ENCODE data around the gene ARPP19.
A peak's percentile ranks its signal among the peaks of the same experiment; 100 is the strongest.
"Not testable (repeated sequence)": the region's sequence is repeated elsewhere in the genome, so short reads cannot be mapped to it uniquely, and the experiment has no call there.

The ARPP19 gene

GRCh38 chr15:52567871-52568600 is 794 bp downstream of the ARPP19 start:
- Histone ChIP-seq H3K4me1 (ENCODE audit: control insufficient read depth, insufficient read depth, low read length, poor library complexity, severe bottlenecking) (peaks cover 5% of the 10 kb centered on the region), H3K4me3 (ENCODE audit: extremely low read depth, insufficient read depth, low read length, poor library complexity, severe bottlenecking) (peak overlapping the region; percentile 84), H3K9me3 (ENCODE audit: control insufficient read depth, low read length) (no peaks in the 10 kb centered on the region), H3K27ac (ENCODE audit: low read depth, low read length, severe bottlenecking) (peak overlapping the region; percentile 96), H3K36me3 (ENCODE audit: control insufficient read depth, insufficient read depth, low read length) (peaks cover 24% of the 10 kb centered on the region)
- 0 to 1% methylated on average over 9 to 15 of the region's 25 CpGs for WGBS, 2 experiments (ENCODE audit: insufficient coverage in 2 of 2)

GRCh38 chr15:52566889-52567288 is 1.9 kb downstream of the ARPP19 start:
- Histone ChIP-seq H3K36me3 (ENCODE audit: control insufficient read depth, insufficient read depth, low read length) (peaks cover 28% of the 10 kb centered on the region), H3K4me1 (ENCODE audit: control insufficient read depth, insufficient read depth, low read length, poor library complexity, severe bottlenecking) (peaks cover 5% of the 10 kb centered on the region), H3K4me3 (ENCODE audit: extremely low read depth, insufficient read depth, low read length, poor library complexity, severe bottlenecking) (peak overlapping the region; percentile 84), H3K27ac (ENCODE audit: low read depth, low read length, severe bottlenecking) (no peak overlapping the region), H3K9me3 (ENCODE audit: control insufficient read depth, low read length) (no peaks in the 10 kb centered on the region)
- 88 to 93% methylated on average over 2 of the region's 4 CpGs for WGBS, 2 experiments (ENCODE audit: insufficient coverage in 2 of 2)

- not testable (repeated sequence) for H3K4me1 ChIP-seq (ENCODE audit: control insufficient read depth, insufficient read depth, low read length, poor library complexity, severe bottlenecking); H3K4me3 ChIP-seq (ENCODE audit: extremely low read depth, insufficient read depth, low read length, poor library complexity, severe bottlenecking); H3K27ac ChIP-seq (ENCODE audit: low read depth, low read length, severe bottlenecking); H3K9me3 ChIP-seq (ENCODE audit: control insufficient read depth, low read length)
- 97 to 98% methylated on average over 7 to 11 of the region's 13 CpGs for WGBS, 2 experiments (ENCODE audit: insufficient coverage in 2 of 2)
- peaks cover 32% of the 10 kb centered on the region for H3K36me3 ChIP-seq (ENCODE audit: control insufficient read depth, insufficient read depth, low read length)
Measured at GRCh38 chr15:52565417-52566358, 3.1 kb downstream of the ARPP19 start.

- H3K36me3 ChIP-seq (ENCODE audit: control insufficient read depth, insufficient read depth, low read length), result peaks cover 52% of the 10 kb centered on the region
- no peak overlapping the region for H3K4me3 ChIP-seq (ENCODE audit: extremely low read depth, insufficient read depth, low read length, poor library complexity, severe bottlenecking)
- WGBS, 2 experiments (ENCODE audit: insufficient coverage in 2 of 2), result 79 to 100% methylated on average over 1 to 3 of the region's 4 CpGs
- H3K27ac ChIP-seq (ENCODE audit: low read depth, low read length, severe bottlenecking), result no peak overlapping the region
- peaks cover 22% of the 10 kb centered on the region for H3K4me1 ChIP-seq (ENCODE audit: control insufficient read depth, insufficient read depth, low read length, poor library complexity, severe bottlenecking)
- H3K9me3 ChIP-seq (ENCODE audit: control insufficient read depth, low read length), result no peaks in the 10 kb centered on the region
Measured at GRCh38 chr15:52563501-52564060, 5.2 kb downstream of the ARPP19 start.

GRCh38 chr15:52559575-52559974 is 9.3 kb downstream of the ARPP19 start:
- H3K4me1 ChIP-seq (ENCODE audit: control insufficient read depth, insufficient read depth, low read length, poor library complexity, severe bottlenecking), result peaks cover 19% of the 10 kb centered on the region
- 100% methylated on average over 1 of the region's 2 CpGs; no CpG with 5 or more reads in 1 of the 2 experiments for WGBS, 2 experiments (ENCODE audit: insufficient coverage in 2 of 2)

GRCh38 chr15:52559022-52559421 is 9.8 kb downstream of the ARPP19 start:
- Histone ChIP-seq H3K36me3 (ENCODE audit: control insufficient read depth, insufficient read depth, low read length) (peaks cover 49% of the 10 kb centered on the region), H3K4me1 (ENCODE audit: control insufficient read depth, insufficient read depth, low read length, poor library complexity, severe bottlenecking) (peaks cover 19% of the 10 kb centered on the region), H3K9me3 (ENCODE audit: control insufficient read depth, low read length) (no peaks in the 10 kb centered on the region), H3K27ac (ENCODE audit: low read depth, low read length, severe bottlenecking) (no peak overlapping the region), H3K4me3 (ENCODE audit: extremely low read depth, insufficient read depth, low read length, poor library complexity, severe bottlenecking) (no peak overlapping the region)
- WGBS, 2 experiments (ENCODE audit: insufficient coverage in 2 of 2), result 96 to 100% methylated on average over 3 to 4 of the region's 6 CpGs

More at GRCh38 chr15:52559575-52559974, 9.3 kb downstream of the ARPP19 start:
- no peaks in the 10 kb centered on the region for H3K9me3 ChIP-seq (ENCODE audit: control insufficient read depth, low read length)
- H3K27ac ChIP-seq (ENCODE audit: low read depth, low read length, severe bottlenecking), result peak overlapping the region; percentile 36
- no peak overlapping the region for H3K4me3 ChIP-seq (ENCODE audit: extremely low read depth, insufficient read depth, low read length, poor library complexity, severe bottlenecking)
- peaks cover 55% of the 10 kb centered on the region for H3K36me3 ChIP-seq (ENCODE audit: control insufficient read depth, insufficient read depth, low read length)

- Histone ChIP-seq H3K36me3 (ENCODE audit: control insufficient read depth, insufficient read depth, low read length) (peaks cover 50% of the 10 kb centered on the region), H3K4me1 (ENCODE audit: control insufficient read depth, insufficient read depth, low read length, poor library complexity, severe bottlenecking) (peaks cover 19% of the 10 kb centered on the region), H3K9me3 (ENCODE audit: control insufficient read depth, low read length) (no peaks in the 10 kb centered on the region), H3K27ac (ENCODE audit: low read depth, low read length, severe bottlenecking) (peak overlapping the region; percentile 43), H3K4me3 (ENCODE audit: extremely low read depth, insufficient read depth, low read length, poor library complexity, severe bottlenecking) (no peak overlapping the region)
- 88 to 90% methylated on average over 2 to 3 of the region's 5 CpGs for WGBS, 2 experiments (ENCODE audit: insufficient coverage in 2 of 2)
Measured at GRCh38 chr15:52558196-52558595, 10.6 kb downstream of the ARPP19 start.

- H3K9me3 ChIP-seq (ENCODE audit: control insufficient read depth, low read length), result no peaks in the 10 kb centered on the region
- peaks cover 19% of the 10 kb centered on the region for H3K4me1 ChIP-seq (ENCODE audit: control insufficient read depth, insufficient read depth, low read length, poor library complexity, severe bottlenecking)
- no peak overlapping the region for H3K27ac ChIP-seq (ENCODE audit: low read depth, low read length, severe bottlenecking)
- peaks cover 52% of the 10 kb centered on the region for H3K36me3 ChIP-seq (ENCODE audit: control insufficient read depth, insufficient read depth, low read length)
- H3K4me3 ChIP-seq (ENCODE audit: extremely low read depth, insufficient read depth, low read length, poor library complexity, severe bottlenecking), result no peak overlapping the region
Measured at GRCh38 chr15:52557274-52557641, 11.6 kb downstream of the ARPP19 start.

- Histone ChIP-seq H3K9me3 (ENCODE audit: control insufficient read depth, low read length) (no peaks in the 10 kb centered on the region), H3K27ac (ENCODE audit: low read depth, low read length, severe bottlenecking) (no peak overlapping the region), H3K36me3 (ENCODE audit: control insufficient read depth, insufficient read depth, low read length) (peaks cover 57% of the 10 kb centered on the region), H3K4me1 (ENCODE audit: control insufficient read depth, insufficient read depth, low read length, poor library complexity, severe bottlenecking) (peaks cover 19% of the 10 kb centered on the region), H3K4me3 (ENCODE audit: extremely low read depth, insufficient read depth, low read length, poor library complexity, severe bottlenecking) (no peak overlapping the region)
- 83 to 100% methylated on average over 1 of the region's 3 CpGs for WGBS, 2 experiments (ENCODE audit: insufficient coverage in 2 of 2)
Measured at GRCh38 chr15:52556524-52557273, 12.1 kb downstream of the ARPP19 start.

GRCh38 chr15:52552303-52552702 is 16.5 kb downstream of the ARPP19 start:
- 100% methylated on average over 1 of the region's 2 CpGs for WGBS, 2 experiments (ENCODE audit: insufficient coverage in 2 of 2)
- Histone ChIP-seq H3K4me1 (ENCODE audit: control insufficient read depth, insufficient read depth, low read length, poor library complexity, severe bottlenecking) (no peaks in the 10 kb centered on the region), H3K9me3 (ENCODE audit: control insufficient read depth, low read length) (no peaks in the 10 kb centered on the region), H3K4me3 (ENCODE audit: extremely low read depth, insufficient read depth, low read length, poor library complexity, severe bottlenecking) (no peak overlapping the region), H3K27ac (ENCODE audit: low read depth, low read length, severe bottlenecking) (no peak overlapping the region), H3K36me3 (ENCODE audit: control insufficient read depth, insufficient read depth, low read length) (peaks cover 73% of the 10 kb centered on the region)

Data from mesodermal cell (in vitro differentiated cells).